ENCODE data around the gene FNDC3B.

The FNDC3B gene

GRCh38 chr3:172112734-172113120 lies 73.3 kb downstream of the FNDC3B start:
- DNase-seq (ENCODE audit: low read depth, low spot score), result no peak

- DNase-seq (ENCODE audit: low read depth, low spot score), result no peak
These were observed 74.3 kb downstream of the FNDC3B start for GRCh38 chr3:172113710-172114109.

GRCh38 chr3:172115059-172115458 lies 75.7 kb downstream of the FNDC3B start:
- no peak for DNase-seq (ENCODE audit: low read depth, low spot score)

GRCh38 chr3:172115787-172116186 lies 76.4 kb downstream of the FNDC3B start:
- no peak for DNase-seq (ENCODE audit: low read depth, low spot score)

GRCh38 chr3:172118019-172118418 lies 78.6 kb downstream of the FNDC3B start:
- no peak for DNase-seq (ENCODE audit: low read depth, low spot score)

GRCh38 chr3:172119266-172119969 lies 80.0 kb downstream of the FNDC3B start:
- DNase-seq (ENCODE audit: low read depth, low spot score), result no peak

- no peak for DNase-seq (ENCODE audit: low read depth, low spot score)
These were observed 81.5 kb downstream of the FNDC3B start for GRCh38 chr3:172120912-172121311.

- DNase-seq (ENCODE audit: low read depth, low spot score), result no peak
These were observed 82.6 kb downstream of the FNDC3B start for GRCh38 chr3:172121981-172122380.

GRCh38 chr3:172124271-172124670 lies 84.9 kb downstream of the FNDC3B start:
- DNase-seq (ENCODE audit: low read depth, low spot score), result no peak

- no peak for DNase-seq (ENCODE audit: low read depth, low spot score)
These were observed 85.7 kb downstream of the FNDC3B start for GRCh38 chr3:172125053-172125452.

- DNase-seq (ENCODE audit: low read depth, low spot score), result no peak
These were observed 86.6 kb downstream of the FNDC3B start for GRCh38 chr3:172125963-172126457.

- DNase-seq (ENCODE audit: low read depth, low spot score), result no peak
These were observed 87.4 kb downstream of the FNDC3B start for GRCh38 chr3:172126741-172127140.

GRCh38 chr3:172127141-172127540 lies 87.8 kb downstream of the FNDC3B start:
- no peak for DNase-seq (ENCODE audit: low read depth, low spot score)

GRCh38 chr3:172127929-172128580 lies 88.7 kb downstream of the FNDC3B start:
- no peak for DNase-seq (ENCODE audit: low read depth, low spot score)

- DNase-seq (ENCODE audit: low read depth, low spot score), result no peak
These were observed 89.5 kb downstream of the FNDC3B start for GRCh38 chr3:172128858-172129257.

GRCh38 chr3:172129498-172129849 lies 90.1 kb downstream of the FNDC3B start:
- DNase-seq (ENCODE audit: low read depth, low spot score), result no peak

- no peak for DNase-seq (ENCODE audit: low read depth, low spot score)
These were observed 90.7 kb downstream of the FNDC3B start for GRCh38 chr3:172129850-172130716.

- no peak for DNase-seq (ENCODE audit: low read depth, low spot score)
These were observed 91.3 kb downstream of the FNDC3B start for GRCh38 chr3:172130717-172131050.

GRCh38 chr3:172131746-172132145 lies 92.4 kb downstream of the FNDC3B start:
- no peak for DNase-seq (ENCODE audit: low read depth, low spot score)

GRCh38 chr3:172132159-172132586 lies 92.8 kb downstream of the FNDC3B start:
- no peak for DNase-seq (ENCODE audit: low read depth, low spot score)

- DNase-seq (ENCODE audit: low read depth, low spot score), result no peak
These were observed 93.4 kb downstream of the FNDC3B start for GRCh38 chr3:172132721-172133311.

GRCh38 chr3:172133838-172134237 lies 94.5 kb downstream of the FNDC3B start:
- no peak for DNase-seq (ENCODE audit: low read depth, low spot score)
